Ovary (tissue), 9 donors: Measurements from ENCODE around the gene DGKQ. TPM values are rescaled to one million over a fixed set of nuclear protein-coding genes. Genes with fewer than 3 reads are reported as not detected.

ENCODE experiments used
- DNase-seq, 5 donors: peaks; one replicate each; pipeline ENCODE4 v3.0.0-alpha.2; 2019 to 2020
- H3K27ac ChIP-seq, 2 donors: fragments of 200-600 bp; one replicate each; pipeline versions ENCODE4 v1.5.1 to v1.8.0; 2019 to 2022
- H3K27me3 ChIP-seq: fragments of 200-600 bp; one replicate; pipeline ENCODE4 v1.8.0; 2022
- H3K36me3 ChIP-seq: fragments of 200-600 bp; sonication (generic); one replicate; pipeline ENCODE4 v1.5.1; 2019
- H3K4me1 ChIP-seq: one replicate; pipeline ENCODE4 v1.8.1; 2013; ENCODE audit warnings: mild to moderate bottlenecking, moderate library complexity; ENCODE audit not compliant: insufficient read depth
- H3K4me3 ChIP-seq: fragments of 200-600 bp; sonication (generic); one replicate; pipeline ENCODE4 v1.5.1; 2017
- H3K9me3 ChIP-seq, 2 donors: fragments of 200-600 bp in 1 of 2; sonication (generic) in 1 of 2; one replicate each; pipeline versions ENCODE4 v1.5.1 to v1.8.1; 2013 to 2019; ENCODE audit warnings: mild to moderate bottlenecking in 1 of 2, moderate library complexity in 1 of 2
- CTCF ChIP-seq, 3 donors: fragments of 450-650 bp in 2 of 3; fragments of 200-600 bp in 1 of 3; IDR thresholded peaks; one replicate each; pipeline versions ENCODE4 v1.5.1 to v1.8.0; 2016 to 2022; ENCODE audit warnings: antibody characterized with exemption in 3 of 3, mild to moderate bottlenecking in 1 of 3
- EP300 ChIP-seq: sonication (generic); formaldehyde crosslinking; IDR thresholded peaks from one replicate; pipeline ENCODE4 v1.6.1; 2017; ENCODE audit warnings: antibody characterized with exemption
- POLR2A ChIP-seq: fragments of 450-650 bp; IDR thresholded peaks from one replicate; pipeline ENCODE4 v1.6.1; 2017; ENCODE audit warnings: antibody characterized with exemption, mild to moderate bottlenecking, moderate library complexity
- WGBS, 3 donors: extraction: QIAGEN DNeasy Blood & Tissue Kit in 1 of 3; methylation state at CpG; one replicate each; pipeline versions ENCODE4 v1.1.5 to v1.1.7; 2013 to 2017; 5-methylcytosine and 5-hydroxymethylcytosine counted together
- intact Hi-C, 4 donors: fragments of 100-400 bp; cut with DNase I; formaldehyde crosslinking; loops; one replicate each; pipeline versions ENCODE4 v1.11.0 to v1.15.1; 2022 to 2023
- polyA plus RNA-seq, 2 donors: library from polyadenylated mRNA; stranded (reverse); fragments of 200-250 nt in 1 of 2; fragments of 350-450 nt in 1 of 2; fragmentation: Illumina TruSeq in 1 of 2; extraction: RNeasy Lipid Tissue Mini Kit (QIAGEN cat#74804) in 1 of 2; gene quantifications; one replicate each; pipeline ENCODE4 v1.2.3, GENCODE V29; 2013 to 2014
- total RNA-seq, 7 donors: library from RNA; depleted of rRNA in 2 of 7; stranded (reverse); fragments of >200 nt in 2 of 7; fragmentation: NEBNext Ultra II Directional in 3 of 7; extraction: Animal tissue kit (Norgen Biotek cat#: 25700) in 3 of 7; gene quantifications; one replicate each; pipeline versions ENCODE4 v1.1.0 to v1.2.4, GENCODE V29; 2016 to 2023
- donor health status: DM: no; HTN: no; CAD: no; lungs with moderate emphysema.
- donor health status: DM: no; HTN: no; CAD: no.
- donor health status: Bipolar disorder and iron deficiency.
- donor health status: DM: yes; HTN: yes; CAD: no.
- donor health status: DM: no; HTN: no; CAD: no.
- donor health status: DM: yes; HTN: yes; CAD: no.

Gene DGKQ
- total and polyA plus RNA-seq, 9 donors = 0.53 to 12.9 (median 6.9) TPM

GRCh38 chr4:986428-986878 lies 13.1 kb upstream of the DGKQ start:
- no peak for DNase-seq
- no peaks in the 10 kb centered on the region for H3K36me3 ChIP-seq
- H3K27me3 ChIP-seq = no peaks in the 10 kb centered on the region
- no peaks in the 10 kb centered on the region for H3K9me3 ChIP-seq
- no peak for TF ChIP-seq POLR2A
- TF ChIP-seq CTCF (IDR thresholded peaks at IDR 0.05) = no peak
- TF ChIP-seq EP300 = no peak
- WGBS, 3 donors = 1 to 2% (median 1%) methylated on average over 14 of the region's 14 CpGs
- peak overlapping the region; percentile 68 for H3K4me3 ChIP-seq
- peaks cover 14% of the 10 kb centered on the region for H3K4me1 ChIP-seq
- peak overlapping the region in 1 of 2 donors; percentile 52 for H3K27ac ChIP-seq
- intact Hi-C loops = loop anchor here in 3 of 4 donors (5.0 to 10.0 kb wide), 3 partner anchors 242 to 252 kb away; no protein-coding TSS in a partner anchor

DNA sequence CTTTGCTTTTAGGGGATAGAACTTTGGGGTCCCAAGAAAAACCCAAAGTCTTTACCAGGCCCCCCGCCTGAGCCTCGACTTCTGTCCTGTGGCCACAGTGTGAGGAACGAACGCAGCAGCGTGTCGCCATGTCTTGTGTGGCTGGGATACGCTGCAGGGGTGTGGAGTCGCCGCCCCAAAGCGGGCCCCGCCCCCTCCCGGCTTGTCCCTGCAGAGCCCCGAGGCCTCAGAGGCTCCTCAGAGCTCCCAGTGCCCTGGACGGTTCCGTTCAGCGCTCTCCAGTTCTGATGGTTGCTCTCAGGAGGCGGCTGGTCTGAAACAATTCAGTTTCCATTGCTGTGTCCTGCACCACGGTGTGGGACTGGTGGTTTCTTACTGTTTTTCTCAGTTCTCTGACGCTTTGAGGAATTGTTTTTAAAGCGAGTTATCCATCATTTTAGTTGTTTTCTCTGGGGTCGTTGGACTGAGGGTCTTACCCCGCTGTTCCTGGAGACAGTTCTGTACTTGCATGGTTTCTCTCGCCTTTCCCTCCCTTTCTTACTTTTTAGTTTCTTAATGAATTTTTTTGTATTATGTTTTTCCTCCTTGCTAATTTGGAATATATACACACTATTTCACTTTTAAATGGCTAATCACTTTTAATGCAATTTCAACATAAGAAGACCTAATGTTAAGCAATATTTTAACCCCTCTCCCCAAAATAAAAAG lies 11.9 kb upstream of the DGKQ start:
- no peak for TF ChIP-seq EP300
- TF ChIP-seq CTCF (IDR thresholded peaks at IDR 0.05) = no peak
- TF ChIP-seq POLR2A = no peak
- Histone ChIP-seq H3K36me3 (no peaks in the 10 kb centered on the region), H3K27ac (no peak overlapping the region), H3K9me3 (no peaks in the 10 kb centered on the region), H3K4me3 (no peak overlapping the region), H3K4me1 (peaks cover 14% of the 10 kb centered on the region), H3K27me3 (no peaks in the 10 kb centered on the region)
- DNase-seq = no peak
- WGBS, 3 donors = 73 to 76% (median 75%) methylated on average over 23 of the region's 23 CpGs
- intact Hi-C loops = loop anchor here in 3 of 4 donors (5.0 to 10.0 kb wide), 3 partner anchors 240 to 250 kb away; no protein-coding TSS in a partner anchor

- intact Hi-C loops = loop anchor here in 3 of 4 donors (5.0 to 10.0 kb wide), 3 partner anchors 240 to 250 kb away; no protein-coding TSS in a partner anchor
- no peak for TF ChIP-seq CTCF (IDR thresholded peaks at IDR 0.05)
- no peak for TF ChIP-seq POLR2A
- TF ChIP-seq EP300 = no peak
- 88 to 90% (median 89%) methylated on average over 15 of the region's 15 CpGs for WGBS, 3 donors
- Histone ChIP-seq H3K27me3 (no peaks in the 10 kb centered on the region), H3K9me3 (no peaks in the 10 kb centered on the region), H3K4me1 (peaks cover 14% of the 10 kb centered on the region), H3K4me3 (no peak overlapping the region), H3K36me3 (no peaks in the 10 kb centered on the region), H3K27ac (no peak overlapping the region)
- no peak for DNase-seq
These were observed 11.1 kb upstream of the DGKQ start for GRCh38 chr4:984336-985054.

DNA sequence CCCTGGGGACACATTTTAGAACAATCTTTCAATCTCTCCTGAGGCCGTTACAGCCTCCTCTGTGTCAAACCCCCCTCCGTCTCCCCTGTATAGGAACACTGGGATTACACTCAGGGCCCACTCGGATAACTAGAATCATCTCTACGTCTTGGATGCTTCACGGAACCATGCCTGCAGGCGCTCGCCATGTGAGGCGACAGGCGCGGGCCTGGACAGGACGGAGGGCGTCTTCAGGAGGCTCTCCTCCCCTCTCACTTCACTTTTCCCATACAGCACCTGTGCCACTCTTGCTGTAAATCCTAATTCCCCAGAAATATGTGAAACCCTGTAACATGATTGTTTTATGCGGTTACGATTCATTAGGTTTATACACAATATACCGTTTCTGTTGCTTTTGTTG lies 9.4 kb upstream of the DGKQ start:
- Histone ChIP-seq H3K9me3 (no peaks in the 10 kb centered on the region), H3K4me1 (peaks cover 10% of the 10 kb centered on the region), H3K36me3 (no peaks in the 10 kb centered on the region), H3K4me3 (no peak overlapping the region), H3K27me3 (no peaks in the 10 kb centered on the region), H3K27ac (no peak overlapping the region)
- WGBS, 3 donors = 95 to 97% (median 96%) methylated on average over 15 of the region's 15 CpGs
- DNase-seq = no peak
- intact Hi-C loops = loop anchor here in 2 of 4 donors (10.0 kb wide), 2 partner anchors 238 to 248 kb away; no protein-coding TSS in a partner anchor
- TF ChIP-seq POLR2A (no peak), CTCF (IDR thresholded peaks at IDR 0.05) (no peak), EP300 (no peak)
